H1 (cell line): ENCODE results near the gene SLIT3. TPM values are rescaled to one million over a fixed set of nuclear protein-coding genes. Genes with fewer than 3 reads are reported as not detected.

Experiments used
- CBX5 ChIP-seq: fragments of 300-800, 300-1000 bp; sonication (generic); IDR thresholded peaks from 2 replicates; pipeline ENCODE4 v1.7.1; 2016; ENCODE audit warnings: antibody characterized with exemption, low read length, low read depth
- JUN ChIP-seq: IDR thresholded peaks from 2 replicates; pipeline ENCODE4 v1.6.1; 2011; ENCODE audit warnings: low read depth, mild to moderate bottlenecking, improper control_type of control experiment, low read length
- POU5F1 ChIP-seq: IDR thresholded peaks from 2 replicates; pipeline ENCODE4 v1.6.1; 2011; ENCODE audit warnings: low read depth, mild to moderate bottlenecking, low read length, moderate library complexity
- RNF2 ChIP-seq: fragments of 200-900, 300-1000 bp; sonication (generic); IDR thresholded peaks from 2 replicates; pipeline ENCODE4 v1.7.1; 2016; ENCODE audit warnings: borderline replicate concordance, low read depth, mild to moderate bottlenecking, antibody characterized with exemption, low read length; ENCODE audit not compliant: poor library complexity, severe bottlenecking; ENCODE audit errors: missing control alignments
- SIRT6 ChIP-seq: IDR thresholded peaks from one replicate; pipeline ENCODE4 v1.7.1; 2012; ENCODE audit warnings: low read length, inconsistent platforms
- SIX5 ChIP-seq: IDR thresholded peaks from 2 replicates; pipeline ENCODE4 v1.6.1; 2011; ENCODE audit warnings: mild to moderate bottlenecking, low read depth, low read length
- SP2 ChIP-seq: IDR thresholded peaks from 2 replicates; pipeline ENCODE4 v1.6.1; 2012; ENCODE audit warnings: mild to moderate bottlenecking, low read length, inconsistent platforms
- TBP ChIP-seq: IDR thresholded peaks from 2 replicates; pipeline ENCODE4 v1.6.1; 2011; ENCODE audit warnings: low read depth, low read length, improper control_type of control experiment
- polyA plus RNA-seq, 7 experiments: library from polyadenylated mRNA; depleted of rRNA in 3 of 7; stranded (reverse) in 5 of 7; unstranded in 2 of 7; fragments of >200 nt in 5 of 7; fragments of 200-250 nt in 2 of 7; gene quantifications; 1 replicate in 5 of 7; 2 replicates in 1 of 7; 4 replicates in 1 of 7; pipeline versions ENCODE4 v1.2.1 to v1.2.3, GENCODE V29; 2011 to 2013; ENCODE audit warnings: missing spikeins in 2 of 7, mixed read lengths in 2 of 7
- total RNA-seq: library from RNA; stranded (reverse); fragmentation: NEBNext Ultra II Directional; extraction: Animal tissue kit (Norgen Biotek cat#: 25700); gene quantifications from 2 replicates; pipeline ENCODE4 v1.2.1, GENCODE V29; 2021
- TF ChIP-seq, protein P1 (sequence below): fragments of 300-600 bp; sonication (generic); IDR thresholded peaks from 2 replicates; pipeline ENCODE4 v1.7.1; 2012; ENCODE audit warnings: low read length, moderate library complexity, mild to moderate bottlenecking, inconsistent platforms; ENCODE audit not compliant: insufficient replicate concordance

SLIT3 gene
- total and polyA plus RNA-seq, 2 of the 8 experiments (the other 6 are each of a cell fraction or from before 2014, with no cell fraction given): 1.1 to 1.2 TPM

- TF ChIP-seq, protein P1, sequence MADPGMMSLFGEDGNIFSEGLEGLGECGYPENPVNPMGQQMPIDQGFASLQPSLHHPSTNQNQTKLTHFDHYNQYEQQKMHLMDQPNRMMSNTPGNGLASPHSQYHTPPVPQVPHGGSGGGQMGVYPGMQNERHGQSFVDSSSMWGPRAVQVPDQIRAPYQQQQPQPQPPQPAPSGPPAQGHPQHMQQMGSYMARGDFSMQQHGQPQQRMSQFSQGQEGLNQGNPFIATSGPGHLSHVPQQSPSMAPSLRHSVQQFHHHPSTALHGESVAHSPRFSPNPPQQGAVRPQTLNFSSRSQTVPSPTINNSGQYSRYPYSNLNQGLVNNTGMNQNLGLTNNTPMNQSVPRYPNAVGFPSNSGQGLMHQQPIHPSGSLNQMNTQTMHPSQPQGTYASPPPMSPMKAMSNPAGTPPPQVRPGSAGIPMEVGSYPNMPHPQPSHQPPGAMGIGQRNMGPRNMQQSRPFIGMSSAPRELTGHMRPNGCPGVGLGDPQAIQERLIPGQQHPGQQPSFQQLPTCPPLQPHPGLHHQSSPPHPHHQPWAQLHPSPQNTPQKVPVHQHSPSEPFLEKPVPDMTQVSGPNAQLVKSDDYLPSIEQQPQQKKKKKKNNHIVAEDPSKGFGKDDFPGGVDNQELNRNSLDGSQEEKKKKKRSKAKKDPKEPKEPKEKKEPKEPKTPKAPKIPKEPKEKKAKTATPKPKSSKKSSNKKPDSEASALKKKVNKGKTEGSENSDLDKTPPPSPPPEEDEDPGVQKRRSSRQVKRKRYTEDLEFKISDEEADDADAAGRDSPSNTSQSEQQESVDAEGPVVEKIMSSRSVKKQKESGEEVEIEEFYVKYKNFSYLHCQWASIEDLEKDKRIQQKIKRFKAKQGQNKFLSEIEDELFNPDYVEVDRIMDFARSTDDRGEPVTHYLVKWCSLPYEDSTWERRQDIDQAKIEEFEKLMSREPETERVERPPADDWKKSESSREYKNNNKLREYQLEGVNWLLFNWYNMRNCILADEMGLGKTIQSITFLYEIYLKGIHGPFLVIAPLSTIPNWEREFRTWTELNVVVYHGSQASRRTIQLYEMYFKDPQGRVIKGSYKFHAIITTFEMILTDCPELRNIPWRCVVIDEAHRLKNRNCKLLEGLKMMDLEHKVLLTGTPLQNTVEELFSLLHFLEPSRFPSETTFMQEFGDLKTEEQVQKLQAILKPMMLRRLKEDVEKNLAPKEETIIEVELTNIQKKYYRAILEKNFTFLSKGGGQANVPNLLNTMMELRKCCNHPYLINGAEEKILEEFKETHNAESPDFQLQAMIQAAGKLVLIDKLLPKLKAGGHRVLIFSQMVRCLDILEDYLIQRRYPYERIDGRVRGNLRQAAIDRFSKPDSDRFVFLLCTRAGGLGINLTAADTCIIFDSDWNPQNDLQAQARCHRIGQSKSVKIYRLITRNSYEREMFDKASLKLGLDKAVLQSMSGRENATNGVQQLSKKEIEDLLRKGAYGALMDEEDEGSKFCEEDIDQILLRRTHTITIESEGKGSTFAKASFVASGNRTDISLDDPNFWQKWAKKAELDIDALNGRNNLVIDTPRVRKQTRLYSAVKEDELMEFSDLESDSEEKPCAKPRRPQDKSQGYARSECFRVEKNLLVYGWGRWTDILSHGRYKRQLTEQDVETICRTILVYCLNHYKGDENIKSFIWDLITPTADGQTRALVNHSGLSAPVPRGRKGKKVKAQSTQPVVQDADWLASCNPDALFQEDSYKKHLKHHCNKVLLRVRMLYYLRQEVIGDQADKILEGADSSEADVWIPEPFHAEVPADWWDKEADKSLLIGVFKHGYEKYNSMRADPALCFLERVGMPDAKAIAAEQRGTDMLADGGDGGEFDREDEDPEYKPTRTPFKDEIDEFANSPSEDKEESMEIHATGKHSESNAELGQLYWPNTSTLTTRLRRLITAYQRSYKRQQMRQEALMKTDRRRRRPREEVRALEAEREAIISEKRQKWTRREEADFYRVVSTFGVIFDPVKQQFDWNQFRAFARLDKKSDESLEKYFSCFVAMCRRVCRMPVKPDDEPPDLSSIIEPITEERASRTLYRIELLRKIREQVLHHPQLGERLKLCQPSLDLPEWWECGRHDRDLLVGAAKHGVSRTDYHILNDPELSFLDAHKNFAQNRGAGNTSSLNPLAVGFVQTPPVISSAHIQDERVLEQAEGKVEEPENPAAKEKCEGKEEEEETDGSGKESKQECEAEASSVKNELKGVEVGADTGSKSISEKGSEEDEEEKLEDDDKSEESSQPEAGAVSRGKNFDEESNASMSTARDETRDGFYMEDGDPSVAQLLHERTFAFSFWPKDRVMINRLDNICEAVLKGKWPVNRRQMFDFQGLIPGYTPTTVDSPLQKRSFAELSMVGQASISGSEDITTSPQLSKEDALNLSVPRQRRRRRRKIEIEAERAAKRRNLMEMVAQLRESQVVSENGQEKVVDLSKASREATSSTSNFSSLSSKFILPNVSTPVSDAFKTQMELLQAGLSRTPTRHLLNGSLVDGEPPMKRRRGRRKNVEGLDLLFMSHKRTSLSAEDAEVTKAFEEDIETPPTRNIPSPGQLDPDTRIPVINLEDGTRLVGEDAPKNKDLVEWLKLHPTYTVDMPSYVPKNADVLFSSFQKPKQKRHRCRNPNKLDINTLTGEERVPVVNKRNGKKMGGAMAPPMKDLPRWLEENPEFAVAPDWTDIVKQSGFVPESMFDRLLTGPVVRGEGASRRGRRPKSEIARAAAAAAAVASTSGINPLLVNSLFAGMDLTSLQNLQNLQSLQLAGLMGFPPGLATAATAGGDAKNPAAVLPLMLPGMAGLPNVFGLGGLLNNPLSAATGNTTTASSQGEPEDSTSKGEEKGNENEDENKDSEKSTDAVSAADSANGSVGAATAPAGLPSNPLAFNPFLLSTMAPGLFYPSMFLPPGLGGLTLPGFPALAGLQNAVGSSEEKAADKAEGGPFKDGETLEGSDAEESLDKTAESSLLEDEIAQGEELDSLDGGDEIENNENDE: no peak
- TF ChIP-seq SP2 (no peak), SIRT6 (no peak), POU5F1 (no peak), CBX5 (no peak), SIX5 (no peak), RNF2 (no peak), JUN (no peak), TBP (no peak)
- TF ChIP-seq, all 59 proteins: peak for 0
Measured at GRCh38 chr5:168978500-168978899, 322.4 kb downstream of the SLIT3 start (continued).
